ENCODE measurements around the gene TBXAS1.

TBXAS1 gene

GRCh38 chr7:140008755-140009610, 179.9 kb downstream of the TBXAS1 start:
- DNase-seq: no peak

- DNase-seq: no peak
Measured at GRCh38 chr7:140009735-140010134, 180.7 kb downstream of the TBXAS1 start.

DNA sequence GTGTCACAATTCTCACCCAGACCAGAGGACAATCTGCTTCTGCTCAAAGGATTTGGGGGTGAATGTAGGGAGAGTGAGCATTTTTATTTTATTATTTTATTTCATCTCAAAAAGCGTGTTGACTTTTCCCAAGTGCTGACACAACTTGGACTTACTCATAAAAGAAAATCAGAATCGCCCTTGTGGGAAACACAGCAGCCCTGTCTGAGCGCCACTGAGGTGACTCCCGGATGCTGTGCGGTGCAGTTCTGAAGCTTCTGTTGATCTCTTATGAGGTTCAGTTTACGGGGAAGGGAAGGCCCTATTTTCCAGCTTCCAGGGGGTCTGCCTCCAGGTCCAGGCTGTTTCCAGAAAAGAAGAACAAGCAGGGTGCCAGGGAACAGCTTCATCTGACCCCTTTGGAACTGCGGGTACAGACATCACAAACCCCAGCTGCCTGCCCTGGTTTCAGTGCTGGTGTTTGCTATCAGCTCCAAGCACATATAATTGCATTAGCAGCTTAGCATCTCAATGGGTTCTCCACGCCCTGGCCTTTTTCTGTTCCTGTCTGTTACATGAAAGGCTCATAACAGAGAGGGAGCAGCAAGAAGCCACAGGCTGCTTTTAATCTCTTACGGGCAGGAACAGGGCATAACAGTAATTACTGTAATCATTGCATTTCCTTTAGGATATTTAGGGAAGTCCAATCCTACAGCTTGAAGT, 181.3 kb downstream of the TBXAS1 start:
- no peak for DNase-seq

- DNase-seq: no peak
Measured at GRCh38 chr7:140013676-140014075, 184.6 kb downstream of the TBXAS1 start.

GRCh38 chr7:140014123-140014522, 185.1 kb downstream of the TBXAS1 start:
- no peak for DNase-seq

DNA sequence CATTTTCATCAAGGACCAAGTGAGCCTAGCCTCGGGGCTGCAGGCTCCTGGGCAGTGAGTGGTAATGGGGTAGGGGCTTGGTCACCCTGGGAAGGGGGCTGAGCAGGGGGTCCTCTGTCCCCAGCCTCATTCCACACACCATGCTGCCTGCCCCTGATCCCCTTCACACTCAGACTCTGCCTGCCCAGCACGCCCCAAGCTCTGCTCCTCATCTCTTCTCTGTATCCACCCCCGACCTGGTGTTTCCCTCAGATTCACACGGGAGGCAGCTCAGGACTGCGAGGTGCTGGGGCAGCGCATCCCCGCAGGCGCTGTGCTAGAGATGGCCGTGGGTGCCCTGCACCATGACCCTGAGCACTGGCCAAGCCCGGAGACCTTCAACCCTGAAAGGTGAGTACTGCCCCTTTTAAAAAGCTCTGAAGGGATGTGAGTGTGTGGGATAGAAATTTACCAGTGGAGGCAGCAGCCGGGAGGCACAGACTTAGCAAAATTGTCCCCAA, 186.5 kb downstream of the TBXAS1 start:
- no peak for DNase-seq

GRCh38 chr7:140016540-140016939, 187.5 kb downstream of the TBXAS1 start:
- DNase-seq: no peak

- no peak for DNase-seq
Measured at GRCh38 chr7:140017034-140017433, 188.0 kb downstream of the TBXAS1 start.

DNA sequence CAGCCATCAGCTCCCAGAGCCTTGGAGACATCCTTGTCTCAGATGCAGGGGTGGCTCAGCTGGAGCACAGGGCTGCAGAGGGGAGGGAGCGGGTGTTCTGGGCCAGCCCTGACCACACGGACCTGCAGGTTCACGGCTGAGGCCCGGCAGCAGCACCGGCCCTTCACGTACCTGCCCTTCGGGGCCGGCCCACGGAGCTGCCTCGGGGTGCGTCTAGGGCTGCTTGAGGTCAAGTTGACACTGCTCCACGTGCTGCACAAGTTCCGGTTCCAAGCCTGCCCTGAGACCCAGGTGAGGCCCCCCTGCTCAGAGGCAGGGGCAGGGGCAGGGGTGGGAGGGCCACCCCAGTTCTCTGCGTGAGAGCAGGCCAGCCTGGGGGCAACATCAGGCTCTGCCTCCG, 188.5 kb downstream of the TBXAS1 start:
- no peak for DNase-seq

GRCh38 chr7:140018125-140019043, 189.3 kb downstream of the TBXAS1 start:
- no peak for DNase-seq

DNA sequence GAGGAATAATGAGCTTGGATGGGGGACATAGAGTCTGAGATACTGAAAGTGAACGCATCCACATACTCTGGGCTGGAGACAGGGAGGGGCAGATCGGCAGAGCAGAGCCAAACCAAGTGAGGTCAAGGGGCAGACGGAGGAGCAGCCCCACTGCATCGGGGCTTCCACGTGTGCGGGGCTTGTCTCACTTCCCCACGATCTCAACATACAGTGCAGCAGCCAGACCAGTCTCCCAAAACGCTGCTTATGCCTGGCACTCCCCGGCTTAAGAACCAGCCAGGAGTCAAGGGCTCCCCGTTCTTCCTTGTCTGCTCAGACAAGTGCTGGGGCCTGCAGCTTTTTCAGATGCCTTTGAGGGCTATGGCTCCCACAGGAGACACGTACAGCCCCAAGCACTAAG, 190.1 kb downstream of the TBXAS1 start:
- DNase-seq: no peak

DNA sequence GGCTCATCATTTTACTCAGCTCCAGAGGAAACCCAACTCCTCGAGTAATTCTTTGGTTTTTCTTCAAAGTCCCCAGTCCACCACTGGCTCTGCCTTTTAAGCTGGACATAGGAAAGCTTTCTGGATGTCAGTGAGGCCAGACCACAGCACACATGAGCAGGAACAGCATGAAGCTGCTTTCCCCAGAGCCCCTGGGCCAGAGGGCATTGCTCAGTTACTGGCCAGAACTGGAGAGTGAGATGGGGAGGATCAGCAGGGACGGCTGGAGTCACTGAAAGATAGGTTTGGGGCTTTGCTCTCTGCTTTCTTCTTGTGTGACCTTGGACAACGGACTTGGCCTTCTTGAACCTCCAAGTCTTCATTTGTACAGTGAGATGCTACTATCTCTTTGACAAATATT, 190.5 kb downstream of the TBXAS1 start:
- no peak for DNase-seq

DNA sequence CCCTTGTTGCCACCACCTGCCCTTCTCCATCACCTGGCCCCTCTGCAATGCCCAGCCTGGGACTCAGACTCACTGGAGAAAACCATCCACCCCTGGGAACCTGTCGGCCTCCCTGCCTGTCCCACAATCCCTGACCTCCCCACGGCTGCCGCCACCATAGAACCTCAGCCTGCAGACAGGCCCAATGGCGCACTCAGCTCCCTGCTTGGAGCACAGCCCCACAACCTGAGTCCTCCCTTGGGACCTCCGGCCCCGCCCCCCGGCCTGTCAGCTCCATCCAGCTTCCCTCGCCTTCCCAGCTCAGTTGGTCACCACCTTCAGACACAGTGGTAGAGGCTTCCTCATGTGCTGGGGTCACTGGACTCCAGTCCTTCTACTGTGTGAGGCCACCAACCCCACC, 192.5 kb downstream of the TBXAS1 start:
- no peak for DNase-seq

- DNase-seq: no peak
Measured at GRCh38 chr7:140022582-140023211, 193.6 kb downstream of the TBXAS1 start.

- DNase-seq: no peak
Measured at GRCh38 chr7:140023728-140024127, 194.7 kb downstream of the TBXAS1 start.

- DNase-seq: no peak
Measured at GRCh38 chr7:140024585-140024984, 195.5 kb downstream of the TBXAS1 start.

- no peak for DNase-seq
Measured at GRCh38 chr7:140025241-140025640, 196.2 kb downstream of the TBXAS1 start.

GRCh38 chr7:140025814-140026433, 196.9 kb downstream of the TBXAS1 start:
- DNase-seq: no peak

DNA sequence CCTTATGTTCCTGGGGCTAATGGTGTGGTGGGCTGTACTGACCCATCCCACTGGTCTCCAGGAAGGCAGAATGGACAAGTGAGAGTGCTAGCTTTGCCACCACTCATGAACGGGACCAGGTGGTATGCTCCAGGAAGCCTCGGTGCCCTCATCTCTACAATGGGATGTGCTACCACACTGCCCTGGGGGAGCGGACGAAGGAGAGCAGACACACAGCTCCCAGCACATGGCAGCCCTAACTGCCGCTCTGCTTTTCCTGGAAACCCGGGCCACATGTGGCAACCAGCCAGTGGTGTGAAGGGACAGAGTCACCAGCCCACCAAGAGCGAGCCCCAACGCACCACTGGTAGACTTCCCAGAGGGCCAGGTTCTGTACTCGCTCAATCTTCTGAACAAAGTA, 197.9 kb downstream of the TBXAS1 start:
- no peak for DNase-seq

DNA sequence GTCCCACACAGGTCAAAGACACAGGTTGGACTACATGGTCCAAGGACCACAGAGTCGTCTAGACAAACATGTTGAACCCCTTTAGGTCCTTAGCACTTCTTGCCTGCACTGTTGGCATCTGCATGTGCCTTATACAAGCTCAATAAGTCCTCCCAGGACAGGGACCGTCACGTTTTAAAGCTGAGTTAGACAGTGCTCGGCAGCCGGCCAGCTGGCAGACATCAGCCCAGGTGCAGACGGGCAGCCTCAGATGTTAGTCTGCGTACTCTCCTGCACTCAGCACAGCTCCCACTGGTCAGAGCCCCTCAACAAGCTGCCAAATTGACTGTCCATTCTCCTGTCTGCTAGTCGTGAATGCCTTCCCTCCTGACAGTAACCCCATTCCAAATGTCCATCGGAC, 198.8 kb downstream of the TBXAS1 start:
- DNase-seq: no peak

GRCh38 chr7:140028311-140028710, 199.2 kb downstream of the TBXAS1 start:
- no peak for DNase-seq

DNA sequence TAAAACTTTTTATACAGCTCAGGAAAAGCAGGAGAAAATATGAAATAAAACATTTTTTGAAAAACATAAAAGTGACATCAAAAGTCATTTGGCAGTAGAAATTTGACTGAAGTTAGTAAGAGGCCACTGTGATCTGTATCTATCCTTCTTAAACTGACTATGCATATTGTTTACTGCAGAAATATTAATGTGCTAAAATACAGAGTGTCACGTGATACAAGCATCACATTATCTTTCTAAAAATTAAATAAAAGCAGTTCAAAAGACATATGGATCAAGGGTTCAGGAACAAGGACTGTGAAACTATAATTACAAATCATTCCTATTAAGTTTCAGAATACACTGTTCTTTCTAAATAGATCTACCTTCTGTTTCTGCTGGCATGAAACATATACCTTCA, 200.0 kb downstream of the TBXAS1 start:
- no peak for DNase-seq

Measured in activated T-cell treated with anti-CD3 and anti-CD28 coated beads for 4 hours (primary cell).